K562 (cell line): ENCODE measurements around the gene ATXN10. TPM values are rescaled to one million over a fixed set of nuclear protein-coding genes. Genes with fewer than 3 reads are reported as not detected.
A peak's percentile ranks its signal among the peaks of the same experiment; 100 is the strongest.

Experiments used
- ATAC-seq: fragments of 200-7000 bp; cut with Tn5 transposase; 3 replicates; pipeline ENCODE4 v1.9.1; 2020; ENCODE audit warnings: moderate library complexity
- BruUV-seq: library from RNA; stranded (reverse); fragments of 400-500 nt; replicated peaks from 2 replicates; lab custom pipeline; 2021; lab: Mats Ljungman, UMichigan
- CTCF ChIA-PET: fragments of 300-600 bp; formaldehyde crosslinking; extraction: SDS; loops from one replicate; lab custom pipeline; 2021; ENCODE audit warnings: low intra/inter-chr PET ratio; lab: Yijun Ruan, JAX
- POLR2A ChIA-PET: fragments of 300-600, 350-650 bp; sonication (Branson Sonifier 250); formaldehyde crosslinking; extraction: SDS; loops from one replicate; lab custom pipeline; 2021; ENCODE audit warnings: antibody characterized with exemption, inconsistent platforms; lab: Yijun Ruan, JAX
- DNase-seq, 4 experiments: peaks; one replicate each; pipeline versions ENCODE4 v3.0.0 to v3.0.0-alpha.2; 2011 to 2018; ENCODE audit warnings: low spot score in 3 of 4, mixed read lengths in 3 of 4; ENCODE audit errors: extremely low read depth in 1 of 4
- FAIRE-seq: peaks from 2 replicates; lab custom pipeline; 2011; peaks lifted over from hg19 to GRCh38; lab: Jason Lieb, UNC
- H2AFZ ChIP-seq: 2 replicates; pipeline ENCODE4 v1.6.0; 2011; ENCODE audit warnings: low read depth, low read length, control low read depth, inconsistent platforms
- H3K27ac ChIP-seq: fragments of 200-600 bp; 3 replicates; pipeline ENCODE4 v1.8.0; 2011; ENCODE audit warnings: low read depth, mild to moderate bottlenecking, control low read depth, inconsistent platforms, low read length, moderate library complexity, mixed read lengths; ENCODE audit errors: extremely low read depth
- H3K27me3 ChIP-seq, 2 experiments: fragments of 300-600 bp in 1 of 2; 2 replicates in 1 of 2; 3 replicates in 1 of 2; pipeline versions ENCODE4 v1.6.0 to v1.8.0; 2011; ENCODE audit warnings: inconsistent platforms in 2 of 2, low read length in 2 of 2, mild to moderate bottlenecking in 1 of 2, mixed read lengths in 1 of 2, moderate library complexity in 1 of 2; ENCODE audit not compliant: control insufficient read depth in 2 of 2, insufficient read depth in 2 of 2
- H3K36me3 ChIP-seq: fragments of 300-600 bp; 3 replicates; pipeline ENCODE4 v1.8.0; 2011; ENCODE audit warnings: mild to moderate bottlenecking, low read length, inconsistent platforms; ENCODE audit not compliant: control insufficient read depth, insufficient read depth
- H3K4me1 ChIP-seq, 2 experiments: fragments of 200-600 bp in 1 of 2; replicated peaks in 1 of 2; 2 replicates in 1 of 2; 3 replicates in 1 of 2; pipeline versions ENCODE4 v1.5.1 to v1.8.0; 2011; ENCODE audit warnings: inconsistent platforms in 2 of 2, low read length in 2 of 2, mild to moderate bottlenecking in 1 of 2, mixed read lengths in 1 of 2, moderate library complexity in 1 of 2; ENCODE audit not compliant: control insufficient read depth in 2 of 2, insufficient read depth in 2 of 2
- H3K4me2 ChIP-seq: 2 replicates; pipeline ENCODE4 v1.6.1; 2011; ENCODE audit warnings: low read length, control low read depth, inconsistent platforms, mixed read lengths; ENCODE audit not compliant: insufficient read depth
- H3K4me3 ChIP-seq: fragments of 200-600 bp; sonication (generic), shearing (Covaris generic); 2 replicates; pipeline ENCODE4 v1.5.1; 2016; ENCODE audit warnings: control low read depth, inconsistent platforms
- H3K79me2 ChIP-seq: fragments of 200-600 bp; 3 replicates; pipeline ENCODE4 v1.8.0; 2011; ENCODE audit warnings: low read length, inconsistent platforms; ENCODE audit not compliant: control insufficient read depth, insufficient read depth
- H3K9ac ChIP-seq, 2 experiments: 2 replicates each; pipeline versions ENCODE4 v1.6.0 to v1.6.1; 2011; ENCODE audit warnings: low read depth in 2 of 2, low read length in 2 of 2, control low read depth in 1 of 2, inconsistent platforms in 1 of 2, mild to moderate bottlenecking in 1 of 2, mixed read lengths in 1 of 2; ENCODE audit not compliant: insufficient read depth in 1 of 2
- H3K9me1 ChIP-seq: one replicate; pipeline ENCODE4 v1.6.0; 2011; ENCODE audit warnings: inconsistent platforms, mild to moderate bottlenecking, low read length, moderate library complexity; ENCODE audit not compliant: control insufficient read depth, insufficient read depth
- H3K9me3 ChIP-seq: replicated peaks from 2 replicates; pipeline ENCODE4 v1.5.1; 2011; ENCODE audit warnings: low read depth, low read length, inconsistent platforms; ENCODE audit not compliant: control insufficient read depth, insufficient read depth
- H4K20me1 ChIP-seq: replicated peaks from 2 replicates; pipeline ENCODE4 v1.6.1; 2011; ENCODE audit warnings: low read length, inconsistent platforms, mixed read lengths; ENCODE audit not compliant: control insufficient read depth, insufficient read depth
- BRD4 ChIP-seq: fragments of 200-600 bp; sonication (generic); IDR thresholded peaks from 2 replicates; pipeline ENCODE4 v1.6.1; 2017; ENCODE audit warnings: inconsistent platforms
- C11orf30 ChIP-seq: fragments of 450-650 bp; IDR thresholded peaks from 2 replicates; pipeline ENCODE4 v1.6.1; 2016; ENCODE audit warnings: low read depth, mild to moderate bottlenecking
- CCNT2 ChIP-seq: IDR thresholded peaks from 2 replicates; pipeline ENCODE4 v1.6.1; 2011; ENCODE audit warnings: borderline replicate concordance, low read depth, mild to moderate bottlenecking, moderate library complexity, mixed read lengths, low read length; ENCODE audit not compliant: insufficient read length; ENCODE audit errors: extremely low read depth
- EHMT2 ChIP-seq: fragments of 450-650 bp; IDR thresholded peaks from 2 replicates; pipeline ENCODE4 v1.6.1; 2018; ENCODE audit warnings: antibody characterized with exemption
- HDAC8 ChIP-seq: fragments of 450-650 bp; IDR thresholded peaks from 2 replicates; pipeline ENCODE4 v1.6.1; 2016; ENCODE audit warnings: mild to moderate bottlenecking, missing genetic modification characterization, moderate library complexity, missing compliant biosample characterization
- ID3 ChIP-seq, 2 experiments: fragments of 250-450 bp in 1 of 2; fragments of 450-650 bp in 1 of 2; sonication (Bioruptor Pico) in 1 of 2; IDR thresholded peaks; 2 replicates each; pipeline versions ENCODE4 v1.6.1 to v1.8.0; 2016 to 2021; ENCODE audit warnings: mild to moderate bottlenecking in 2 of 2, moderate library complexity in 2 of 2, missing compliant biosample characterization in 1 of 2, missing genetic modification characterization in 1 of 2
- JUND ChIP-seq, 2 experiments: IDR thresholded peaks; 2 replicates in 1 of 2; 3 replicates in 1 of 2; pipeline ENCODE4 v1.6.1; 2011; ENCODE audit warnings: borderline replicate concordance in 2 of 2, low read depth in 2 of 2, low read length in 2 of 2, improper control_type of control experiment in 1 of 2, missing biosample characterization in 1 of 2, missing genetic modification characterization in 1 of 2, missing genetic modification reagents in 1 of 2
- MAFF ChIP-seq: IDR thresholded peaks from 2 replicates; pipeline ENCODE4 v1.6.1; 2012; ENCODE audit warnings: low read length, improper control_type of control experiment
- MAFK ChIP-seq: IDR thresholded peaks from 2 replicates; pipeline ENCODE4 v1.6.1; 2011; ENCODE audit warnings: low read length, improper control_type of control experiment
- MCM3 ChIP-seq: fragments of 450-650 bp; IDR thresholded peaks from 2 replicates; pipeline ENCODE4 v1.6.1; 2016
- MLX ChIP-seq, 2 experiments: fragments of 450-650 bp in 1 of 2; sonication (generic) in 1 of 2; formaldehyde crosslinking; conservative IDR thresholded peaks; 2 replicates each; pipeline versions ENCODE4 v1.4.0 to v1.8.1; 2020 to 2022; ENCODE audit warnings: mild to moderate bottlenecking in 1 of 2, missing genetic modification reagents in 1 of 2
- RBM22 ChIP-seq: fragments of 200-400 bp; formaldehyde crosslinking; IDR thresholded peaks from 2 replicates; pipeline ENCODE4 v1.6.1; 2018; ENCODE audit warnings: low read length, low read depth; ENCODE audit not compliant: poor library complexity, severe bottlenecking
- TEAD1 ChIP-seq, 2 experiments: fragments of 450-650 bp in 1 of 2; sonication (generic) in 1 of 2; formaldehyde crosslinking; IDR thresholded peaks; 2 replicates each; pipeline versions ENCODE4 v1.4.0 to v1.8.0; 2020 to 2022; ENCODE audit warnings: mild to moderate bottlenecking in 2 of 2, missing genetic modification reagents in 1 of 2
- ZBTB49 ChIP-seq: sonication (generic); formaldehyde crosslinking; IDR thresholded peaks from 2 replicates; pipeline ENCODE4 v1.8.0; 2022; ENCODE audit warnings: missing genetic modification reagents, mild to moderate bottlenecking, borderline replicate concordance
- ZFP91 ChIP-seq: sonication (generic); formaldehyde crosslinking; IDR thresholded peaks from 2 replicates; pipeline ENCODE4 v1.8.0; 2022; ENCODE audit warnings: mild to moderate bottlenecking, missing genetic modification reagents
- ZNF239 ChIP-seq: fragments of 250-450 bp; sonication (Bioruptor Pico); IDR thresholded peaks from 2 replicates; pipeline ENCODE4 v1.4.0; 2020; ENCODE audit warnings: mild to moderate bottlenecking
- ZNF778 ChIP-seq: fragments of 450-650 bp; formaldehyde crosslinking; IDR thresholded peaks from 2 replicates; pipeline ENCODE4 v1.4.0; 2020; ENCODE audit warnings: mild to moderate bottlenecking, moderate library complexity
- WGBS: fragments of 100-300 bp; shearing (Covaris generic); methylation state at CpG from one replicate; pipeline ENCODE4 v1.1.6; 2016; ENCODE audit warnings: low coverage, mixed read lengths; ENCODE audit not compliant: insufficient coverage; ENCODE audit errors: missing lambda C conversion rate; 5-methylcytosine and 5-hydroxymethylcytosine counted together
- in situ Hi-C: fragments of 300-500 bp; cut with MboI; formaldehyde crosslinking; loops from 4 replicates; pipeline ENCODE4 v1.15.0; 2018; ENCODE audit warnings: inconsistent platforms, mixed read lengths
- intact Hi-C: fragments of 100-400 bp; cut with micrococcal nuclease; formaldehyde crosslinking; loops from 2 replicates; pipeline ENCODE4 v1.14.2; 2022
- polyA plus RNA-seq, 8 experiments: library from polyadenylated mRNA; depleted of rRNA in 4 of 8; stranded (reverse) in 5 of 8; unstranded in 3 of 8; fragments of >200 nt; fragmentation: Nextera tagmentation in 2 of 8; fragmentation: Illumina TruSeq in 1 of 8; extraction: Ambion mirVana in 2 of 8; extraction: Trizol in 1 of 8; gene quantifications; 2 replicates each; pipeline versions ENCODE4 v1.2.1 to v1.2.3, GENCODE V29; 2011 to 2014; ENCODE audit warnings: inconsistent platforms in 1 of 8, missing spikeins in 1 of 8
- total RNA-seq, 7 experiments: library from RNA; depleted of rRNA in 6 of 7; stranded (reverse); fragments of >200 nt in 6 of 7; fragmentation: Illumina TruSeq in 2 of 7; extraction: Trizol in 2 of 7; gene quantifications; 2 replicates each; pipeline versions ENCODE4 v1.2.1 to v1.2.3, GENCODE V29; 2011 to 2021; ENCODE audit warnings: low replicate concordance in 1 of 7

The ATXN10 gene
- total and polyA plus RNA-seq, 9 of the 15 experiments (the other 6 are each of a cell fraction or from before 2014, with no cell fraction given): 11.5 to 190 (median 33.6) TPM

- no peak overlapping the region for H3K9ac ChIP-seq
- H3K4me1 ChIP-seq: no peaks in the 10 kb centered on the region; a peak in 1 of 5 replicates
- FAIRE-seq (no peak), DNase-seq (no peak), ATAC-seq (no peak)
- no peaks in the 10 kb centered on the region for H3K27me3 ChIP-seq
- no peaks in the 10 kb centered on the region for H4K20me1 ChIP-seq
- no peaks in the 10 kb centered on the region for H3K9me1 ChIP-seq
- H3K36me3 ChIP-seq: peaks cover 22% of the 10 kb centered on the region; the same call in 2 of the 3 replicates
- no peaks in the 10 kb centered on the region for H3K79me2 ChIP-seq
- ChIA-PET CTCF (no interaction called here), POLR2A (no interaction called here)
- H3K4me3 ChIP-seq: no peak overlapping the region
- BruUV-seq: no TSS peak
- no peak overlapping the region for H3K4me2 ChIP-seq
- intact Hi-C loops (no loop called here), in situ Hi-C loops (no loop called here)
- no peaks in the 10 kb centered on the region for H3K9me3 ChIP-seq
- no peak overlapping the region for H2AFZ ChIP-seq
- WGBS: 71% methylated on average over 5 of the region's 5 CpGs
- no peak overlapping the region; the same call in 2 of the 3 replicates for H3K27ac ChIP-seq
- TF ChIP-seq EHMT2 (no peak), MCM3 (no peak), RBM22 (no peak), MAFK (peak; percentile 51; the same call in 1 of the 2 replicates), ZBTB49 (no peak), CCNT2 (no peak), ZNF239 (CRISPR knock-in tag) (no peak), HDAC8 (no peak), TEAD1 (CRISPR knock-in tag; IDR thresholded peaks at IDR 0.05) (no peak), MLX (CRISPR knock-in tag; conservative IDR thresholded peaks at IDR 0.05) (no peak), ID3 (CRISPR knock-in tag; IDR thresholded peaks at IDR 0.05) (no peak), ID3 (tag; IDR thresholded peaks at IDR 0.05) (no peak), ZFP91 (CRISPR knock-in tag) (no peak), BRD4 (no peak), MAFF (peak; percentile 59; the same call in 1 of the 2 replicates), JUND (IDR thresholded peaks at IDR 0.05; ENCODE audit: borderline replicate concordance, low read depth, low read length) (no peak), JUND (tag; IDR thresholded peaks at IDR 0.05; ENCODE audit: borderline replicate concordance, low read depth, low read length) (no peak), C11orf30 (peak; percentile 63), ZNF778 (CRISPR knock-in tag) (no peak)
These were observed 49.3 kb downstream of the ATXN10 start for GRCh38 chr22:45720839-45721378.
